Memory B cell (primary cell): ENCODE data around the gene VKORC1.

Source experiments
- ATAC-seq: fragments of 150-1000 bp; cut with Tn5 transposase; 2 replicates; pipeline ENCODE4 v1.10.0; 2021; ENCODE audit warnings: low read depth, mild to moderate bottlenecking, moderate library complexity
- DNase-seq, 2 donors: peaks; one replicate each; pipeline ENCODE4 v3.0.0; 2022; ENCODE audit warnings: low spot score in 2 of 2
- H3K27ac Mint-ChIP-seq: one replicate; pipeline ENCODE4 v1.8.0; 2022; ENCODE audit warnings: mild to moderate bottlenecking, moderate library complexity, mixed read lengths
- H3K27me3 Mint-ChIP-seq: one replicate; pipeline ENCODE4 v1.8.0; 2022; ENCODE audit warnings: mixed read lengths
- H3K36me3 Mint-ChIP-seq: one replicate; pipeline ENCODE4 v1.8.0; 2022; ENCODE audit warnings: mild to moderate bottlenecking, mixed read lengths
- H3K4me1 Mint-ChIP-seq: one replicate; pipeline ENCODE4 v1.8.0; 2022; ENCODE audit warnings: mixed read lengths
- H3K4me3 Mint-ChIP-seq: one replicate; pipeline ENCODE4 v1.8.0; 2022; ENCODE audit warnings: mild to moderate bottlenecking, moderate library complexity, mixed read lengths
- H3K9me3 Mint-ChIP-seq: one replicate; pipeline ENCODE4 v1.8.0; 2022; ENCODE audit warnings: mixed read lengths

The VKORC1 gene

DNA sequence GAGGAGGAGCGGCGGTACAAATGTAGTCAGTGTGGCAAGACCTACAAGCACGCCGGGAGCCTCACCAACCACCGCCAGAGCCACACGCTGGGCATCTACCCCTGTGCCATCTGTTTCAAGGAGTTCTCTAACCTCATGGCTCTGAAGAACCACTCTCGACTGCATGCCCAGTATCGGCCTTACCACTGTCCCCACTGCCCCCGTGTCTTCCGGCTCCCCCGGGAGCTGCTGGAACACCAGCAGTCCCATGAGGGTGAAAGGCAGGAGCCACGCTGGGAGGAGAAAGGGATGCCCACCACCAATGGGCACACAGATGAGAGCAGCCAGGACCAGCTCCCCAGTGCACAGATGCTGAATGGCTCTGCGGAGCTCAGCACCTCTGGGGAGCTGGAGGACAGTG lies 17.6 kb downstream of the VKORC1 start:
- Mint-ChIP-seq H3K36me3 (peaks cover 15% of the 10 kb centered on the region), H3K27ac (no peak overlapping the region)

DNA sequence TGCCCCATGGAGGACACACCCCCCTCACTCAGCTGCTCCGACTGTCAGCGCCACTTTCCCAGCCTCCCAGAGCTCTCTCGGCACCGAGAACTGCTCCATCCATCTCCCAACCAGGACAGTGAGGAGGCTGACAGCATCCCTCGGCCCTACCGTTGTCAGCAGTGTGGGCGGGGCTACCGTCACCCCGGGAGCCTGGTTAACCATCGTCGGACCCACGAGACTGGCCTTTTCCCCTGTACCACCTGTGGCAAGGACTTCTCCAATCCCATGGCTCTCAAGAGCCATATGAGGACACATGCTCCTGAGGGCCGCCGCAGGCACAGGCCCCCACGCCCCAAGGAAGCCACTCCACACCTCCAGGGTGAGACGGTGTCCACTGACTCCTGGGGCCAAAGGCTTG lies 18.3 kb downstream of the VKORC1 start:
- H3K9me3 Mint-ChIP-seq, result no peaks in the 10 kb centered on the region
- H3K36me3 Mint-ChIP-seq, result peaks cover 15% of the 10 kb centered on the region

More for the DNA sequence above, 17.6 kb downstream of the VKORC1 start:
- H3K9me3 Mint-ChIP-seq, result no peaks in the 10 kb centered on the region
- no peaks in the 10 kb centered on the region for H3K27me3 Mint-ChIP-seq
- ATAC-seq (no peak), DNase-seq (no peak)
- H3K4me1 Mint-ChIP-seq, result peaks cover 31% of the 10 kb centered on the region
- H3K4me3 Mint-ChIP-seq, result no peak overlapping the region

GRCh38 chr16:31074814-31075183 lies 19.8 kb downstream of the VKORC1 start:
- DNase-seq (no peak), ATAC-seq (no peak)
- Mint-ChIP-seq H3K27me3 (no peaks in the 10 kb centered on the region), H3K9me3 (no peaks in the 10 kb centered on the region), H3K27ac (peak overlapping the region; percentile 95), H3K36me3 (peaks cover 13% of the 10 kb centered on the region), H3K4me3 (peak overlapping the region; percentile 93), H3K4me1 (peaks cover 28% of the 10 kb centered on the region)

More for the DNA sequence above, 18.3 kb downstream of the VKORC1 start:
- Mint-ChIP-seq H3K27ac (no peak overlapping the region), H3K27me3 (no peaks in the 10 kb centered on the region), H3K4me3 (no peak overlapping the region), H3K4me1 (peaks cover 32% of the 10 kb centered on the region)
- ATAC-seq, result no peak
- DNase-seq, result no peak

DNA sequence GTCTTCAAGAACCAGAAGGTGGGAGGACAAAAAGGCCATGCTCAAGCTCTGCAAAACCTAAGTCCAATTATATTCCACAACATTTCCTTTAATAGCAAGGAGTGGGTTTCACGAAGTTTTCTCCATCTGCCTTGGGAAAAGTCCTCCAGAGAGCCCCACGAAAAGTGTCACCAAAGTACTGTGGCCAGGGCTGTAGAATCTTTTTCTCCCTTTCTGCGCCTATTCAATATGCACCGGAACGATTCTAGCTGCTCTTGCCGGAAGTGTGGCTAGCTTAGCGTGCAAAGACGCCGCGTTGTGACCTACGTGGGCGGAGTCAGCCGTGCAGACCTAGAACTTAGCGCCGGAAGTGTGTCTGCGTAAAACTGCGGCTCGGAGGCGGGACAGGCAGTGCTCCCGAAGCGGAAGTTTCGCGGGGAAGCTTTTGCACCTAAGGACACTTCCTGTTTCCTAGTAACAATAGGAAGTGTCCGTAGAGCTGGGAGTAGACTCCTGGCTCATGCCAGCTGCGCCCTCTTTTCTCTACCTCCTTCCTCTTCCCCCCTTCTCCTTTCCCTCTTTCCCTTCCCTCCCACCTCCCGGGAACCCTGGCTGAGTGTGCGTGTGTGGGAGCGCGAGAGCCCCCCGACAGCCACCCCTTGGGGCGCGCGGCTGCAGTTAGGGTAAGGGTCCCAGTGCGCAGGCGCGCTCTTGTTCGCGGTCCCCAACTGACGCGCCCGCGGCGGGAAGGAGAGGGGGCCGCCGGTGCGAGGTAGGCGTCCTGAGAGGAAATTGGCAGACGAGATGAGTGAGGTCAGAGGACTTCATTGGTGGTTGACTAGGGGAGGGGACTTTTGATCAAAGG lies 20.4 kb downstream of the VKORC1 start, which contains the start of the genes ZNF646 and ZNF668:
Gene ZNF646, plus strand, starts transcription at position 453 of the 844 bp plus-strand sequence. CDS start 1,903 bp downstream, outside the sequence.
Gene ZNF668, minus strand, starts transcription at position 271 of the 844 bp plus-strand sequence. CDS start 9,781 bp downstream, outside the sequence.
- ATAC-seq, result peak; percentile 86
- no peaks in the 10 kb centered on the region for H3K27me3 Mint-ChIP-seq
- H3K4me3 Mint-ChIP-seq, result peak within 1 kb of the TSS; percentile 95
- DNase-seq, result peak; percentile 86 to 94
- peak within 1 kb of the TSS; percentile 95 for H3K27ac Mint-ChIP-seq
- no peaks in the 10 kb centered on the region for H3K9me3 Mint-ChIP-seq
- peaks cover 14% of the 10 kb centered on the region for H3K36me3 Mint-ChIP-seq
- peaks cover 29% of the 10 kb centered on the region for H3K4me1 Mint-ChIP-seq

DNA sequence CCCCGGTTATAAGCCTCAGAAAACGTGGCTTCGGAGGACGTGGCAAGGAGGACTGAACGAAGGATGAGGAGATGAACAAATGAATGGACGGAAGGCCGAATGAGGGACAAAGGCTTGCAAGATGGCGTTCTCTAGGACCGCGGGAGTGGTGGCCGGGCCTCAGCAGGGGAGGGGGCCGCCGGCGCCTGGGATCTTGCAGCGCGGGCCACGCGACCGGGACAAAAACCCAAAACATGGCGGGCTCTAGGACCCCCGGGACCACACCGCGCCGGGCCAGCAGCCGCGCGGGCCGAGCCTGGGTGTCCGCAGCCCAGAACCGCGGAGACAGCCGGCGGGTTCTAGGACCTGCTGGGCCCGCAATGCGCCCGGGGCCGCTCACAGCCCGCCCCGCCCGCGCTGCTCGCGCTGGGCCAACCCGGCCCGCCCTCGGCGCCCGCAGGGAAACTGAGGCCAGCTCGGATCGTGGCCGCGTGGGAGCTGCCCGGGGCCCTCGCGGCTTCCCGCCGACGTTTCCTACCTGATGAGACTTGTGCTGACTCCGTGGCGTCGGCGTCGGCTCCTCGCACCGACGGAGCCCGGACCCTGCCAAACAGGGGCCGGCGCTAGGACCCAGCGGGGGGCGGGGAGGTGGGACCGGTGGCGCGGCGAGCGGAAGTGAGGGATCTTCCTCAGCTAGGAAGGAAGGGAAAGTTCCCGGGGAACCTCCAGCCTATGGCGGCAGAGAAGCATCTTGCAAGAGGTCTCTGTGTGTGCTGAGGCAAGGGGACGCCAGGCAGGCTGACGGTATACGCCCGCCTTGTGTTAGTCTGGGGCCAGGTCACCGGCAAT lies 21.2 kb downstream of the VKORC1 start:
- peaks cover 32% of the 10 kb centered on the region for H3K4me1 Mint-ChIP-seq
- H3K9me3 Mint-ChIP-seq, result no peaks in the 10 kb centered on the region
- peak overlapping the region; percentile 95 for H3K27ac Mint-ChIP-seq
- H3K36me3 Mint-ChIP-seq, result peaks cover 9% of the 10 kb centered on the region
- ATAC-seq, result peak; percentile 55
- peak overlapping the region; percentile 95 for H3K4me3 Mint-ChIP-seq
- DNase-seq, result peak; percentile 69 to 82
- H3K27me3 Mint-ChIP-seq, result no peaks in the 10 kb centered on the region

DNA sequence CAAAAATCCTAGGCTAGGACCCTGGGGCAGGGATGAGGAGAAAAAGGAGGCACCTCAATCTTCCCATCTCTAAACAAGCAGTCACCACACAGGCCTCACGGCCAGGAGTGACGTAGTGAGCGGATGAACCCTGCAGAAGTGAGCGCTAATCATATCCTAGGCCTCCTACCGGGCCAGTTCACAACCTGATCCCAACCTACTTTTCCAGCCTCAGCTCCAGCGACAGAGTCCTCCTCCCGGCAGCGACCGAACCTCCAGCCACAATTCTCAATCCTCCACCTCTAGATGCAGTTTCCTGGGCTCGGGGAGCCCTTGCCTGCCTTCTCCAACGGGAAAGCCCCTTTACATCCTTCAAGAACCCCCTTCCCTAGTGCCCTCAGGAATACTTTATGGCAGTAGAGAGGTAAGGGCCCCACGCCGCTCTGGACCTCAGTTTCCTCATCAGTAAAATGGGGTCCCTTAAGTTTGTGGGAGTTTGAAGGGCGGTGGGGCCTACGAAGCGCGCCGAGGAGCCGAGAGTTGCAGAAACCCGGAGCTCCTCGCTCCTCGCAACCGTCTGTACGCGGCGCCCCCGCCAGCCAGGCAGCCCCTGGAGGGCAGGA lies 22.0 kb downstream of the VKORC1 start:
- Mint-ChIP-seq H3K27ac (peak overlapping the region; percentile 66), H3K27me3 (no peaks in the 10 kb centered on the region), H3K4me3 (peak overlapping the region; percentile 95), H3K4me1 (peaks cover 35% of the 10 kb centered on the region), H3K9me3 (no peaks in the 10 kb centered on the region), H3K36me3 (peaks cover 2% of the 10 kb centered on the region)
- DNase-seq (no peak), ATAC-seq (no peak)

DNA sequence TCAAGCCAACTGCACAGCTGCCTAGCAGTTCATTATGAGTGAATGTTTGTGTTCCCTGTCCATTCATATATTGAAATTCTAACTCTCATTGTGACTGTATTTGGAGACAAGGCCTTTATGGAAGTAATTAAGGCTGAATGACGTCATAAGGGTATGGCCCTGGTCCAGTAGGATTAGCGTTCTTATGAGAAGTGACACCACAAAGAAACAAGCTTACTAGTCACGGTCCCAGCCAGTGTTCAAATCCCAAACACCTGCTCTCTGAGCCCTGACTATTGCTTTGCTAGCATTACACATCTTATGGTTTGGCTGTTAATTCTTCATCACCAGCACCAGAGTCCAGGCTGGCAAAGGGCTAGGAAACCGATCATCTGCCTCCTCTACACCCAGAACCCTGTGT lies 22.7 kb downstream of the VKORC1 start:
- no peak overlapping the region for H3K27ac Mint-ChIP-seq
- DNase-seq (no peak), ATAC-seq (no peak)
- H3K9me3 Mint-ChIP-seq, result no peaks in the 10 kb centered on the region
- peak overlapping the region; percentile 39 for H3K4me3 Mint-ChIP-seq
- no peaks in the 10 kb centered on the region for H3K27me3 Mint-ChIP-seq
- H3K36me3 Mint-ChIP-seq, result peaks cover 2% of the 10 kb centered on the region
- H3K4me1 Mint-ChIP-seq, result peaks cover 35% of the 10 kb centered on the region

- Mint-ChIP-seq H3K4me1 (peaks cover 18% of the 10 kb centered on the region), H3K36me3 (peaks cover 12% of the 10 kb centered on the region), H3K4me3 (no peak overlapping the region), H3K27ac (no peak overlapping the region), H3K9me3 (no peaks in the 10 kb centered on the region), H3K27me3 (no peaks in the 10 kb centered on the region)
- ATAC-seq (no peak), DNase-seq (no peak)
Observed at GRCh38 chr16:31067342-31067741, 27.3 kb downstream of the VKORC1 start.

DNA sequence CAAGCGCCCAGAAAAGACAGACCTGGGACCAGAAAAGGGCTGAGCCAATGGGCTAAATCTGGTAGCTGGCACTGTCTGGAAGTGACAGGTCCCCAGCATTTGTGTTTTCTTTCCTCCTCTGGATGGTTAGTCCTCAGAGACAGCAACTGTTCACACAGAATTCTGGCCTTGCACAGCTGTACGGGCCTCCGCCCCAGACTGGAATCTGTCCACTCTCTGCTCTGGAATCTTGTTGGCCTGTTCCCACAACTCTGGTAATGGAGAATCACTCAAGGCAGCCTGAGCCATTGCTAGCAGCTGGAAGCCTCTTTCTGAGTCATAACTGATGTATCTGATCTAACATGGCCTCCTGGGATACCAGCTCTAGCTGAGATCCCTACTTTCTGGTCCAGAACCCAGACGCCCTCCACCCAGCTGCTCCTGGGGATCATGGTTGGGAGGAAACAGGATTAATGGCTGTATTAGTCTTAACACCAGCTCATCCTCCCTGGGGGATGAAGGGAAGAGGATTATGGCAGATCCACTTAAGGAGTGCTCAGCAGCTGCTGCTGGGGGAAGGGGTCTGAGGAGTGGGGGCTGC lies 29.6 kb downstream of the VKORC1 start:
- ATAC-seq (no peak), DNase-seq (no peak)
- Mint-ChIP-seq H3K4me1 (peaks cover 10% of the 10 kb centered on the region), H3K4me3 (no peak overlapping the region), H3K36me3 (peaks cover 15% of the 10 kb centered on the region), H3K9me3 (no peaks in the 10 kb centered on the region), H3K27ac (peak overlapping the region; percentile 55), H3K27me3 (no peaks in the 10 kb centered on the region)

DNA sequence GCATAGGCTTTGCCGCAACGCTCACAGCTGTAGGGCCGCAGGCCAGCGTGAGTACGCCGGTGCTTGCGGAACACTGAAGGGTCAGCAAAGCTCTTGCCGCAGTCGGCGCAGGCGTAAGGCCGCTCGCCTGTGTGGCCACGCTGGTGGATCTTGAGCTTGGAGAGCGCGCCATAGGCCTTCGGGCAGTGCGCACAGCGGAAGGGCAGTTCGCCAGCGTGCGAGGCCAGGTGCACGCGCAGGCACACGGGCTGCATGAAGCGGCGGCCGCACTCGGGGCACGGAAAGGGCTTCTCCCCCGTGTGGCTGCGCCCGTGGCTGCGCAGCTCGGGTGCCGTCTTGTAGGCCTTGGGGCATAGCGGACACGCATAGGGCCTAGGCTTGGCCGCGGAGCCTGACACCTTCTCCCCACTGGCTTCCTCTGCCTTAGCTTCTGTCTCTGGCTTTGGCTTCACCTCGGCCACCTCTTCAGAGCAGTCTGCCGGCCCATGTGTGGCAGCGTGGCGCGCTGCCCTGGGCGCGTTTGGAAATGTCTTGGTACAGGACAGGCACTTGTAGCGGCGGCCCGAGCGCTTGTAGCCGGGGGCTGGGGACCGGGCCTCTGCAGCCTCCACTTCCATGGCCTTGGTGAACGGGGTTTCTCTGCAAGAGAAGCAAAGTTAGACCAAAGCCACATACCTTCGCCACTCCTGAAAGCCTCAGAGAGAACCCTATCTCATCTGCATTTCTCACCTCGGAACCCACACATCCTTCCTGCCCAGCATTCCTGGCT lies 30.6 kb downstream of the VKORC1 start:
- Mint-ChIP-seq H3K4me1 (peaks cover 5% of the 10 kb centered on the region), H3K27ac (no peak overlapping the region), H3K27me3 (no peaks in the 10 kb centered on the region), H3K4me3 (no peak overlapping the region), H3K9me3 (no peaks in the 10 kb centered on the region), H3K36me3 (peaks cover 13% of the 10 kb centered on the region)
- DNase-seq, result no peak
- no peak for ATAC-seq

- peaks cover 13% of the 10 kb centered on the region for H3K36me3 Mint-ChIP-seq
- no peaks in the 10 kb centered on the region for H3K9me3 Mint-ChIP-seq
- ATAC-seq, result no peak
- no peak overlapping the region for H3K4me3 Mint-ChIP-seq
- no peak for DNase-seq
- H3K27me3 Mint-ChIP-seq, result no peaks in the 10 kb centered on the region
- H3K4me1 Mint-ChIP-seq, result peaks cover 3% of the 10 kb centered on the region
- no peak overlapping the region for H3K27ac Mint-ChIP-seq
Observed at GRCh38 chr16:31063495-31063842, 31.1 kb downstream of the VKORC1 start.

GRCh38 chr16:31061813-31062440 lies 32.7 kb downstream of the VKORC1 start:
- Mint-ChIP-seq H3K4me3 (no peak overlapping the region), H3K36me3 (peaks cover 15% of the 10 kb centered on the region), H3K27ac (no peak overlapping the region), H3K9me3 (no peaks in the 10 kb centered on the region), H3K4me1 (no peaks in the 10 kb centered on the region), H3K27me3 (no peaks in the 10 kb centered on the region)
- no peak for ATAC-seq
- no peak for DNase-seq
